Skeletal muscle satellite cell (primary cell): ENCODE measurements around the gene KDM4B. TPM values are rescaled to one million over a fixed set of nuclear protein-coding genes. Genes with fewer than 3 reads are reported as not detected.
"Not testable (repeated sequence)": the region's sequence is repeated elsewhere in the genome, so short reads cannot be mapped to it uniquely, and the experiment has no call there.

ENCODE experiments used
- H3K27me3 ChIP-seq: 2 replicates; pipeline ENCODE4 v1.7.0; 2013; ENCODE audit warnings: low read length; ENCODE audit not compliant: control insufficient read depth, insufficient read depth
- H3K36me3 ChIP-seq: 2 replicates; pipeline ENCODE4 v1.7.0; 2013; ENCODE audit warnings: mild to moderate bottlenecking, control low read depth, low read length; ENCODE audit not compliant: insufficient read depth
- H3K4me1 ChIP-seq: 2 replicates; pipeline ENCODE4 v1.7.0; 2013; ENCODE audit warnings: low read length; ENCODE audit not compliant: control insufficient read depth, insufficient read depth
- H3K4me2 ChIP-seq: 2 replicates; pipeline ENCODE4 v1.7.0; 2013; ENCODE audit warnings: mild to moderate bottlenecking, low read length
- H3K4me3 ChIP-seq: 2 replicates; pipeline ENCODE4 v1.7.0; 2013; ENCODE audit warnings: low read length
- H3K9ac ChIP-seq: 2 replicates; pipeline ENCODE4 v1.7.0; 2013; ENCODE audit warnings: mild to moderate bottlenecking, low read depth, low read length, moderate library complexity
- H3K9me3 ChIP-seq: replicated peaks from 2 replicates; pipeline ENCODE4 v1.7.0; 2013; ENCODE audit warnings: mild to moderate bottlenecking, control low read depth, low read length
- total RNA-seq: library from RNA; depleted of rRNA; stranded (reverse); fragments of >200 nt; gene quantifications from 2 replicates; pipeline ENCODE4 v1.2.3, GENCODE V29; 2012; rRNA removed

KDM4B gene
- 18.0 and 18.8 TPM in 2 replicates for total RNA-seq

DNA sequence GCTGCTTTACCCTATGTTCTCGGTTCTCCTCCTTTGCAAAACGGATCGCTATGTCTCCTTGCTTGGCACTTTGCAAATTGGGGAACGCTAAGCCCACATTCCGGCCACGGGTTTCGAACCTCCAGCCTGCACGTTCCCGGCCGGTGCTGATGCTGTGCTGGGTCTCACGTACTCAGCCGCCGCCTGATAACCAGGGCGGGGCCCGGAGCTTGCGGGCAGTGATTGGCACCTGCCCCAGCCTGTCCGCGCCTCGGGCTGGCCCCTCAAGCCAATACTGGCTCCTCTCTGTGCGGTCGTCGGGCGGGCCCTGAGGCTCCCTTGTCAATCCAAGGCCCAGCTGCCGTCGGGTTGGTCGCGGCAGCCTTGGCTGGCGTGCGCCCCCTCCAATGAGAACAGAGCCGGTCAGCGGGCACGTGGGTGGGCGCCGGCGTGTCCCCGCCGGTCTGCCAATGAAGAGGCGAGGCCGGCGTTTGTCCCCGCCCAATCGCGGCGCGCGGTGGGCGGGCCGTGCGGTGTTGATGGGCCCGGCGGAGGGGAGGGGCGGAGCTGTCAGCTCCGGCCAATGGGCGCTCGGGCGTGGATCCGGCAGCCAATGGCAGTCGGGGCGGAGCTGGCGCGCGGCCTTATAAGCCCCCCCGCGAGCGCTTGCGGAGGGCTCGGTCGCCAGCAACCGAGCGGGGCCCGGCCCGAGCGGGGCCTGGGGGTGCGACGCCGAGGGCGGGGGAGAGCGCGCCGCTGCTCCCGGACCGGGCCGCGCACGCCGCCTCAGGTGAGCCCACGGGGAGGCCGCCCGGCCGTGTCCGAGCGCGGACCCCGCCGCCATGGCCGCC, at the start of gene KDM4B:
KDM4B (plus strand) TSS at position 652 of the 830 bp plus-strand sequence. CDS start 63,778 bp downstream, outside the sequence.
- Histone ChIP-seq H3K9ac (peak within 1 kb of the TSS; percentile 83), H3K9me3 (no peaks in the 10 kb centered on the region), H3K36me3 (peaks cover 7% of the 10 kb centered on the region), H3K4me1 (peaks cover 39% of the 10 kb centered on the region), H3K4me3 (peak within 1 kb of the TSS; percentile 78), H3K4me2 (peak within 1 kb of the TSS; percentile 96), H3K27me3 (no peaks in the 10 kb centered on the region)

GRCh38 chr19:4922530-4923275, 46.2 kb upstream of the KDM4B start:
- H3K36me3 ChIP-seq = peaks cover 16% of the 10 kb centered on the region
- H3K9ac ChIP-seq = no peak overlapping the region

GRCh38 chr19:4923276-4923747, 45.6 kb upstream of the KDM4B start:
- no peaks in the 10 kb centered on the region for H3K9me3 ChIP-seq
- no peak overlapping the region for H3K4me2 ChIP-seq
- peaks cover 13% of the 10 kb centered on the region for H3K4me1 ChIP-seq
- H3K9ac ChIP-seq = no peak overlapping the region
- peaks cover 19% of the 10 kb centered on the region for H3K36me3 ChIP-seq
- H3K27me3 ChIP-seq = no peaks in the 10 kb centered on the region
- H3K4me3 ChIP-seq = no peak overlapping the region

More at GRCh38 chr19:4922530-4923275, 46.2 kb upstream of the KDM4B start:
- Histone ChIP-seq H3K4me2 (no peak overlapping the region), H3K4me3 (no peak overlapping the region), H3K9me3 (no peaks in the 10 kb centered on the region), H3K27me3 (no peaks in the 10 kb centered on the region), H3K4me1 (peaks cover 8% of the 10 kb centered on the region)

DNA sequence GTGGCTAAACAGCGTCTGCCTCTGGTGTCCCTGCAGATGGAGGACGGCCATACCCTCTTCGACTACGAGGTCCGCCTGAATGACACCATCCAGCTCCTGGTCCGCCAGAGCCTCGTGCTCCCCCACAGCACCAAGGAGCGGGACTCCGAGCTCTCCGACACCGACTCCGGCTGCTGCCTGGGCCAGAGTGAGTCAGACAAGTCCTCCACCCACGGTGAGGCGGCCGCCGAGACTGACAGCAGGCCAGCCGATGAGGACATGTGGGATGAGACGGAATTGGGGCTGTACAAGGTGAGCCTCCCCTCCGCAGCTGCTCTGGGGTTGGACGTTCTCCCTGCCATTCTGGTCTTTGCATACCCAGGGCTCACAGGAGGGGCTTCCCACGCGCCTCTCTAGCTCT, 39.7 kb upstream of the KDM4B start:
- Histone ChIP-seq H3K4me2 (peak overlapping the region; percentile 48), H3K9me3 (no peaks in the 10 kb centered on the region), H3K4me1 (peaks cover 32% of the 10 kb centered on the region), H3K4me3 (no peak overlapping the region), H3K36me3 (peaks cover 28% of the 10 kb centered on the region), H3K27me3 (no peaks in the 10 kb centered on the region), H3K9ac (no peak overlapping the region)

GRCh38 chr19:4930664-4931063, 38.2 kb upstream of the KDM4B start:
- no peak overlapping the region for H3K9ac ChIP-seq
- no peak overlapping the region for H3K4me2 ChIP-seq
- H3K9me3 ChIP-seq = no peaks in the 10 kb centered on the region
- H3K4me1 ChIP-seq = peaks cover 32% of the 10 kb centered on the region
- H3K27me3 ChIP-seq = no peaks in the 10 kb centered on the region
- peaks cover 35% of the 10 kb centered on the region for H3K36me3 ChIP-seq
- H3K4me3 ChIP-seq = no peak overlapping the region

DNA sequence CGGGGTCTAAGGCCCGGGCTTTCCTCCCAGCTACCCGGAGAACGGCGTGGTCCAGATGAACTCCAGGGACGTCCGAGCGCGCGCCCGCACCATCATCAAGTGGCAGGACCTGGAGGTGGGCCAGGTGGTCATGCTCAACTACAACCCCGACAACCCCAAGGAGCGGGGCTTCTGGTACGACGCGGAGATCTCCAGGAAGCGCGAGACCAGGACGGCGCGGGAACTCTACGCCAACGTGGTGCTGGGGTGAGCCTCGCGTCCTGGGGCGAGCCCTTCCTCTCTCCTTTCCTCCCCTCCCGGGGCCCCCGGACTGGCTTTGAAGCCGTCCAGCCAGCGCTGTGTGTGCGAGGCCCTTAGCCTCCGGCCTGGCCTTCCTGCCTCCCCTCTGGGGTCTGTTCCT, 36.2 kb upstream of the KDM4B start:
- Histone ChIP-seq H3K27me3 (no peaks in the 10 kb centered on the region), H3K4me2 (no peak overlapping the region), H3K4me3 (no peak overlapping the region), H3K4me1 (peaks cover 24% of the 10 kb centered on the region), H3K36me3 (peaks cover 40% of the 10 kb centered on the region), H3K9me3 (no peaks in the 10 kb centered on the region), H3K9ac (no peak overlapping the region)

- Histone ChIP-seq H3K4me3 (no peak overlapping the region), H3K9ac (no peak overlapping the region), H3K4me2 (no peak overlapping the region), H3K36me3 (peaks cover 36% of the 10 kb centered on the region), H3K9me3 (no peaks in the 10 kb centered on the region), H3K27me3 (no peaks in the 10 kb centered on the region), H3K4me1 (peaks cover 17% of the 10 kb centered on the region)
These were observed 35.4 kb upstream of the KDM4B start for GRCh38 chr19:4933528-4933927.

GRCh38 chr19:4935444-4935843, 33.5 kb upstream of the KDM4B start:
- Histone ChIP-seq H3K9me3 (no peaks in the 10 kb centered on the region), H3K4me3 (no peak overlapping the region), H3K27me3 (no peaks in the 10 kb centered on the region)

GRCh38 chr19:4937060-4937459, 31.9 kb upstream of the KDM4B start:
- no peak overlapping the region for H3K4me2 ChIP-seq
- peaks cover 38% of the 10 kb centered on the region for H3K36me3 ChIP-seq
- no peak overlapping the region for H3K4me3 ChIP-seq
- peaks cover 6% of the 10 kb centered on the region for H3K4me1 ChIP-seq
- H3K9ac ChIP-seq = no peak overlapping the region
- no peaks in the 10 kb centered on the region for H3K9me3 ChIP-seq
- H3K27me3 ChIP-seq = no peaks in the 10 kb centered on the region

More at GRCh38 chr19:4935444-4935843, 33.5 kb upstream of the KDM4B start:
- Histone ChIP-seq H3K4me1 (peaks cover 6% of the 10 kb centered on the region), H3K36me3 (peaks cover 33% of the 10 kb centered on the region), H3K9ac (no peak overlapping the region), H3K4me2 (no peak overlapping the region)

- H3K9ac ChIP-seq, H3K9me3 ChIP-seq, H3K4me3 ChIP-seq, H3K27me3 ChIP-seq, H3K4me2 ChIP-seq, H3K4me1 ChIP-seq: not testable (repeated sequence)
- H3K36me3 ChIP-seq = peaks cover 31% of the 10 kb centered on the region
These were observed 30.5 kb upstream of the KDM4B start for GRCh38 chr19:4938461-4938860.

- H3K4me2 ChIP-seq = no peak overlapping the region
- no peaks in the 10 kb centered on the region for H3K4me1 ChIP-seq
These were observed 29.4 kb upstream of the KDM4B start for GRCh38 chr19:4939466-4939865.

More at GRCh38 chr19:4939466-4939865, 29.4 kb upstream of the KDM4B start:
- no peak overlapping the region for H3K4me3 ChIP-seq
- H3K36me3 ChIP-seq = peaks cover 37% of the 10 kb centered on the region
- H3K9ac ChIP-seq = no peak overlapping the region
- H3K27me3 ChIP-seq = no peaks in the 10 kb centered on the region
- H3K9me3 ChIP-seq = no peaks in the 10 kb centered on the region
